Spleen (tissue), 11 donors: Measurements from ENCODE around the gene TRIM14. TPM values are rescaled to one million over a fixed set of nuclear protein-coding genes. Genes with fewer than 3 reads are reported as not detected.
"Not testable (repeated sequence)": the region's sequence is repeated elsewhere in the genome, so short reads cannot be mapped to it uniquely, and the experiment has no call there.

Experiments
- DNase-seq: peaks from one replicate; pipeline ENCODE4 v3.0.0-alpha.2; 2020
- H3K27ac ChIP-seq, 8 donors: fragments of 200-600 bp; sonication (generic) in 7 of 8; 1 replicate in 4 of 8; 2 replicates in 4 of 8; pipeline versions ENCODE4 v1.5.0 to v1.8.0; 2016 to 2021; ENCODE audit warnings: inconsistent platforms in 4 of 8, mild to moderate bottlenecking in 4 of 8, moderate library complexity in 1 of 8
- H3K27me3 ChIP-seq, 7 donors: fragments of 200-600 bp; sonication (generic) in 6 of 7; replicated peaks in 1 of 7; 1 replicate in 4 of 7; 2 replicates in 3 of 7; pipeline versions ENCODE4 v1.5.0 to v1.8.0; 2016 to 2021; ENCODE audit warnings: inconsistent platforms in 3 of 7, mild to moderate bottlenecking in 1 of 7
- H3K36me3 ChIP-seq, 6 donors: fragments of 200-600 bp; sonication (generic) in 5 of 6; 1 replicate in 4 of 6; 2 replicates in 2 of 6; pipeline versions ENCODE4 v1.5.0 to v1.8.0; 2016 to 2021; ENCODE audit warnings: inconsistent platforms in 2 of 6
- H3K4me1 ChIP-seq, 6 donors: fragments of 200-600 bp; sonication (generic) in 5 of 6; 1 replicate in 3 of 6; 2 replicates in 3 of 6; pipeline versions ENCODE4 v1.5.0 to v1.8.0; 2016 to 2021; ENCODE audit warnings: inconsistent platforms in 3 of 6
- H3K4me3 ChIP-seq, 8 donors: fragments of 200-600 bp; sonication (generic) in 7 of 8; 1 replicate in 4 of 8; 2 replicates in 4 of 8; pipeline versions ENCODE4 v1.5.0 to v1.8.0; 2016 to 2021; ENCODE audit warnings: inconsistent platforms in 4 of 8, mild to moderate bottlenecking in 4 of 8, moderate library complexity in 2 of 8
- H3K9me3 ChIP-seq, 8 donors: fragments of 200-600 bp; sonication (generic) in 7 of 8; 1 replicate in 4 of 8; 2 replicates in 4 of 8; pipeline versions ENCODE4 v1.5.0 to v1.8.0; 2016 to 2021; ENCODE audit warnings: inconsistent platforms in 4 of 8
- CTCF ChIP-seq, 11 experiments: fragments of 200-600 bp in 7 of 11; fragments of 450-650 bp in 4 of 11; sonication (generic) in 4 of 11; IDR thresholded peaks in 8 of 11; conservative IDR thresholded peaks in 3 of 11; 1 replicate in 7 of 11; 2 replicates in 4 of 11; pipeline versions ENCODE4 v1.4.0 to v1.8.0; 2016 to 2021; ENCODE audit warnings: antibody characterized with exemption in 11 of 11, inconsistent platforms in 4 of 11, mild to moderate bottlenecking in 1 of 11
- POLR2A ChIP-seq, 3 donors: fragments of 450-650 bp; IDR thresholded peaks; one replicate each; pipeline ENCODE4 v1.5.1; 2017; ENCODE audit warnings: antibody characterized with exemption in 3 of 3, mild to moderate bottlenecking in 1 of 3
- POLR2AphosphoS5 ChIP-seq, 3 donors: sonication (generic); formaldehyde crosslinking; IDR thresholded peaks; one replicate each; pipeline ENCODE4 v1.5.1; 2017; ENCODE audit warnings: antibody characterized with exemption in 3 of 3
- WGBS, 5 donors: extraction: QIAGEN DNeasy Blood & Tissue Kit in 3 of 5; methylation state at CpG; one replicate each; pipeline versions ENCODE4 v1.1.5 to v1.1.7; 2013 to 2018; 5-methylcytosine and 5-hydroxymethylcytosine counted together
- intact Hi-C: fragments of 100-400 bp; cut with DNase I; formaldehyde crosslinking; loops from one replicate; pipeline ENCODE4 v1.15.0; 2023; ENCODE audit warnings: low total_unique reads
- polyA plus RNA-seq, 3 donors: library from polyadenylated mRNA; stranded (reverse); fragments of 200-250 nt; gene quantifications; one replicate each; pipeline ENCODE4 v1.2.1, GENCODE V29; 2013
- total RNA-seq, 7 donors: library from RNA; depleted of rRNA in 3 of 7; stranded (reverse); fragments of >200 nt in 3 of 7; fragmentation: NEBNext Ultra II Directional in 4 of 7; extraction: Animal tissue kit (Norgen Biotek cat#: 25700) in 4 of 7; gene quantifications; one replicate each; pipeline versions ENCODE4 v1.1.0 to v1.2.1, GENCODE V29; 2016 to 2021
- donor health status: healthy with polysubstance abuse.
- donor health status: DM: no; HTN: no; CAD: no; lungs with moderate emphysema.
- donor health status: DM: no; HTN: no; CAD: no.
- donor health status: Bipolar disorder and iron deficiency.
- donor health status: healthy.
- donor health status: DM: no; HTN: no; CAD: no.
- donor health status: DM: yes; HTN: yes; CAD: no.

TRIM14 gene
- total and polyA plus RNA-seq, 10 donors, result 11.9 to 92.9 (median 58.1) TPM

GRCh38 chr9:98128316-98128715 lies 9.3 kb upstream of the TRIM14 start:
- WGBS, 5 donors, result 96 to 97% (median 97%) methylated on average over 15 to 16 of the region's 16 CpGs
- no peak for DNase-seq
- no peak overlapping the region for H3K4me3 ChIP-seq
- intact Hi-C loops, result no loop called here
- TF ChIP-seq POLR2AphosphoS5 (IDR thresholded peaks at IDR 0.05) (no peak), CTCF (IDR thresholded peaks at IDR 0.05 in 8 of 11, conservative IDR thresholded peaks at IDR 0.05 in 3 of 11) (no peak), POLR2A (IDR thresholded peaks at IDR 0.05) (no peak)
- H3K27ac ChIP-seq, result peak overlapping the region in 6 of 8 donors; percentile 48 to 84 (median 69)
- peaks cover 0 to 85% (median 2%) of the 10 kb centered on the region in 6 donors for H3K36me3 ChIP-seq
- H3K27me3 ChIP-seq, result no peaks in the 10 kb centered on the region
- H3K4me1 ChIP-seq, result peaks cover 6 to 25% (median 21%) of the 10 kb centered on the region in 6 donors
- H3K9me3 ChIP-seq, result no peaks in the 10 kb centered on the region

GRCh38 chr9:98127226-98127625 lies 8.2 kb upstream of the TRIM14 start:
- DNase-seq, result no peak
- Histone ChIP-seq H3K9me3 (no peaks in the 10 kb centered on the region), H3K27me3 (no peaks in the 10 kb centered on the region), H3K4me1 (peaks cover 6 to 26% (median 21%) of the 10 kb centered on the region in 6 donors), H3K27ac (no peak overlapping the region), H3K36me3 (peaks cover 0 to 75% (median 2%) of the 10 kb centered on the region in 6 donors), H3K4me3 (no peak overlapping the region)
- WGBS, 5 donors, result 92 to 98% (median 96%) methylated on average over 5 to 8 of the region's 8 CpGs
- TF ChIP-seq CTCF (IDR thresholded peaks at IDR 0.05 in 8 of 11, conservative IDR thresholded peaks at IDR 0.05 in 3 of 11), result no peak
- TF ChIP-seq POLR2A (IDR thresholded peaks at IDR 0.05), result no peak
- no peak for TF ChIP-seq POLR2AphosphoS5 (IDR thresholded peaks at IDR 0.05)
- intact Hi-C loops, result no loop called here

GRCh38 chr9:98124637-98125426 lies 5.8 kb upstream of the TRIM14 start:
- Histone ChIP-seq H3K4me1 (peaks cover 12 to 46% (median 43%) of the 10 kb centered on the region in 6 donors), H3K4me3 (no peak overlapping the region), H3K27ac (no peak overlapping the region), H3K9me3 (no peaks in the 10 kb centered on the region), H3K27me3 (no peaks in the 10 kb centered on the region), H3K36me3 (peaks cover 0 to 54% (median 2%) of the 10 kb centered on the region in 6 donors)
- intact Hi-C loops, result no loop called here
- 93 to 94% (median 94%) methylated on average over 15 of the region's 15 CpGs for WGBS, 5 donors
- no peak for DNase-seq
- TF ChIP-seq POLR2A (IDR thresholded peaks at IDR 0.05) (no peak), POLR2AphosphoS5 (IDR thresholded peaks at IDR 0.05) (no peak)

- Histone ChIP-seq H3K36me3 (peaks cover 0 to 54% (median 2%) of the 10 kb centered on the region in 6 donors), H3K4me1 (peaks cover 12 to 46% (median 38%) of the 10 kb centered on the region in 6 donors)
- H3K27ac ChIP-seq, H3K4me3 ChIP-seq, DNase-seq, intact Hi-C loops, H3K27me3 ChIP-seq, H3K9me3 ChIP-seq: not testable (repeated sequence)
- WGBS, 5 donors, result 92 to 98% (median 95%) methylated on average over 13 of the region's 13 CpGs
Measured at GRCh38 chr9:98124091-98124490, 5.1 kb upstream of the TRIM14 start.

GRCh38 chr9:98121058-98121457 lies 2.0 kb upstream of the TRIM14 start:
- 9 to 21% (median 13%) methylated on average over 3 of the region's 3 CpGs for WGBS, 5 donors
- Histone ChIP-seq H3K27ac (peak overlapping the region in 7 of 8 donors; percentile 6 to 96 (median 94)), H3K9me3 (no peaks in the 10 kb centered on the region), H3K4me1 (peaks cover 4 to 62% (median 46%) of the 10 kb centered on the region in 6 donors), H3K4me3 (peak overlapping the region in 1 of 8 donors; percentile 8), H3K36me3 (peaks cover 0 to 42% (median 6%) of the 10 kb centered on the region in 6 donors), H3K27me3 (no peaks in the 10 kb centered on the region)
- intact Hi-C loops, result no loop called here
- DNase-seq, result no peak
- TF ChIP-seq CTCF (IDR thresholded peaks at IDR 0.05 in 8 of 11, conservative IDR thresholded peaks at IDR 0.05 in 3 of 11) (no peak), POLR2A (IDR thresholded peaks at IDR 0.05) (no peak), POLR2AphosphoS5 (IDR thresholded peaks at IDR 0.05) (peak in 1 of 3 donors; percentile 7)
